ENCODE results near the gene VWCE.

DNA sequence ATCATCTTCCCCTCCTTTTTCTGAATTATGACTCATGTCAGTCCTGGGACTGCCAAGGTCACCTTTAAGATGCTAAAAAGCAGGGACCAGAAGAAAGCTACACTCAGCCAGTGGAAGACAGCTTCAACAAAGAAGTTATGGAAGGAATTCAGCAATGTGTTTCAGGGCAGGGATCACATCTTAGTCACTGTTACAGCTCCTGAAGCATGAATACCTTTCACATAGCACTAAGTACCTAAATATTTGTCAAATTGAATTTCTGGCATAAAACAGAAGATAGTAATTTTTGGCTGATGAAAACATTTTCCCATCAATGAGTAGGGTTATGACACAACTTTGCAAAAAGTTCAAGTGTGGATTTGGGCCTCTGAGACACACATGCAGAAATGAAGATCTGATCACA is 32.6 kb upstream of the VWCE start:
- TF ChIP-seq EZH2phosphoT487 (IDR thresholded peaks at IDR 0.05; ENCODE audit: insufficient read depth, low read depth) (no peak), EZH2 (IDR thresholded peaks at IDR 0.05; ENCODE audit: insufficient read depth, poor library complexity, severe bottlenecking) (no peak)

Measured in GM23248 (cell line).